Vagina (tissue), 2 donors: ENCODE measurements around the gene DES.

Experiments used
- POLR2A ChIP-seq, 2 donors: fragments of 450-650 bp; IDR thresholded peaks; one replicate each; pipeline ENCODE4 v1.6.1; 2017; ENCODE audit warnings: antibody characterized with exemption in 2 of 2, mild to moderate bottlenecking in 2 of 2, moderate library complexity in 2 of 2
- POLR2AphosphoS5 ChIP-seq, 2 donors: sonication (generic); formaldehyde crosslinking; IDR thresholded peaks; one replicate each; pipeline ENCODE4 v1.9.0; 2017; ENCODE audit warnings: antibody characterized with exemption in 2 of 2, mild to moderate bottlenecking in 2 of 2, low read depth in 1 of 2; ENCODE audit not compliant: insufficient read depth in 1 of 2
- TF ChIP-seq, protein P1 (sequence below), 3 experiments: fragments of 450-650 bp in 2 of 3; fragments of 200-600 bp in 1 of 3; sonication (generic) in 1 of 3; IDR thresholded peaks; one replicate each; pipeline ENCODE4 v1.5.1; 2017 to 2019; ENCODE audit warnings: antibody characterized with exemption in 3 of 3, mild to moderate bottlenecking in 2 of 3, moderate library complexity in 2 of 3

DNA sequence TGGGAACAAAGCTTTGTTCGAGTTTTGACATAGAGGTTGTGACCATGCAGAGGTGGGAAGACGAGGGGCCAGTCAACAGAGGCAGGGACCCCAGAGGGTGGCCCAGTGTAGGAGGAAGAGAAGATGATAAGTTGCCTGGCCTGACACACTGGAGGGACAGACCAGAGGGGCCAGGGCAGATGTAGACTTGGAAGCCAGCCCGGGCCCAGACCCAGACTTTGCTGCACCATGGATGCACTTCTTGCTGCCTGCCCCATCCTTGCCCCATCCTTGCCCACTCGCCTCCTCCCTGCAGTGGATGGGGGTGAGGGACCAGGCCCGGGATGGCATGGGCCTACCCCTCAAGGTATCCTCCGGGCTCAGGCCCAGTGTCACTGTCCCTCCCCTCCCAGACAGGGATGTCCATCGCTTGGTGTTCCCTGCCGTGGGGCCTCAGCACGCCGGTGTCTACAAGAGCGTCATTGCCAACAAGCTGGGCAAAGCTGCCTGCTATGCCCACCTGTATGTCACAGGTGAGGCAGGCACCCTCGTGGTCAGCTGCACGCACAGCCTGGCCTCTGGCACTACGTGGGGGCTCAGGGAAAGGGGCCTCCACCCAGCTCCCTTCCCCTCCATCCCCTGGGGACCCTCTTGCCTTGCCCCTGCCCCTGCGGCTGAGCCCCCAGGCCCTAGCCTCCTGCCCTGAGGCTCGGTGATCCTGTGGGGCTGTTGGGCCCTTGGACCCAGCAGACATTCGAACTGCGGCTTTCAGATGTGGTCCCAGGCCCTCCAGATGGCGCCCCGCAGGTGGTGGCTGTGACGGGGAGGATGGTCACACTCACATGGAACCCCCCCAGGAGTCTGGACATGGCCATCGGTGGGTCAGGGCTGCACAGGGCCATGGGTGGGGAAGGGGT, 53.5 kb downstream of the DES start:
- TF ChIP-seq, protein P1, sequence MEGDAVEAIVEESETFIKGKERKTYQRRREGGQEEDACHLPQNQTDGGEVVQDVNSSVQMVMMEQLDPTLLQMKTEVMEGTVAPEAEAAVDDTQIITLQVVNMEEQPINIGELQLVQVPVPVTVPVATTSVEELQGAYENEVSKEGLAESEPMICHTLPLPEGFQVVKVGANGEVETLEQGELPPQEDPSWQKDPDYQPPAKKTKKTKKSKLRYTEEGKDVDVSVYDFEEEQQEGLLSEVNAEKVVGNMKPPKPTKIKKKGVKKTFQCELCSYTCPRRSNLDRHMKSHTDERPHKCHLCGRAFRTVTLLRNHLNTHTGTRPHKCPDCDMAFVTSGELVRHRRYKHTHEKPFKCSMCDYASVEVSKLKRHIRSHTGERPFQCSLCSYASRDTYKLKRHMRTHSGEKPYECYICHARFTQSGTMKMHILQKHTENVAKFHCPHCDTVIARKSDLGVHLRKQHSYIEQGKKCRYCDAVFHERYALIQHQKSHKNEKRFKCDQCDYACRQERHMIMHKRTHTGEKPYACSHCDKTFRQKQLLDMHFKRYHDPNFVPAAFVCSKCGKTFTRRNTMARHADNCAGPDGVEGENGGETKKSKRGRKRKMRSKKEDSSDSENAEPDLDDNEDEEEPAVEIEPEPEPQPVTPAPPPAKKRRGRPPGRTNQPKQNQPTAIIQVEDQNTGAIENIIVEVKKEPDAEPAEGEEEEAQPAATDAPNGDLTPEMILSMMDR (IDR thresholded peaks at IDR 0.05), result no peak
- TF ChIP-seq POLR2AphosphoS5 (IDR thresholded peaks at IDR 0.05; ENCODE audit: insufficient read depth in 1 of 2, low read depth in 1 of 2) (no peak), POLR2A (IDR thresholded peaks at IDR 0.05) (no peak)
